Keratinocyte (primary cell): Measurements from ENCODE around the gene CDH7. TPM values are rescaled to one million over a fixed set of nuclear protein-coding genes. Genes with fewer than 3 reads are reported as not detected.

Experiments used
- DNase-seq: peaks from one replicate; pipeline ENCODE4 v3.0.0-alpha.2; 2011; ENCODE audit warnings: low read depth, missing footprints, low spot score
- FAIRE-seq: peaks from 2 replicates; lab custom pipeline; 2011; peaks lifted over from hg19 to GRCh38; lab: Jason Lieb, UNC
- H2AFZ ChIP-seq: 2 replicates; pipeline ENCODE4 v1.6.0; 2012; ENCODE audit warnings: low read length, control low read depth, inconsistent platforms; ENCODE audit not compliant: control insufficient read depth
- H3K27ac ChIP-seq: 2 replicates; pipeline ENCODE4 v1.5.1; 2011; ENCODE audit warnings: low read length; ENCODE audit not compliant: control insufficient read depth, insufficient read depth
- H3K27me3 ChIP-seq: 3 replicates; pipeline ENCODE4 v1.6.0; 2011; ENCODE audit warnings: low read length; ENCODE audit not compliant: control insufficient read depth, insufficient read depth; ENCODE audit errors: extremely low read depth
- H3K36me3 ChIP-seq, 2 experiments: 2 replicates in 1 of 2; 3 replicates in 1 of 2; pipeline ENCODE4 v1.5.1; 2011; ENCODE audit warnings: low read length in 2 of 2, mild to moderate bottlenecking in 1 of 2; ENCODE audit not compliant: control insufficient read depth in 2 of 2, insufficient read depth in 2 of 2; ENCODE audit errors: extremely low read depth in 1 of 2
- H3K4me1 ChIP-seq: 3 replicates; pipeline ENCODE4 v1.5.1; 2011; ENCODE audit warnings: low read length; ENCODE audit not compliant: control insufficient read depth, insufficient read depth; ENCODE audit errors: extremely low read depth
- H3K4me2 ChIP-seq: 3 replicates; pipeline ENCODE4 v1.6.0; 2011; ENCODE audit warnings: low read depth, low read length; ENCODE audit not compliant: control insufficient read depth, insufficient read depth; ENCODE audit errors: extremely low read depth
- H3K4me3 ChIP-seq, 3 experiments: fragments of 200-600 bp in 1 of 3; sonication (generic) in 1 of 3; 2 replicates in 2 of 3; 3 replicates in 1 of 3; pipeline ENCODE4 v1.5.1; 2011 to 2016; ENCODE audit warnings: low read length in 3 of 3, mild to moderate bottlenecking in 3 of 3, control low read depth in 2 of 3, inconsistent platforms in 1 of 3, low read depth in 1 of 3, mixed read lengths in 1 of 3, mixed run types in 1 of 3, moderate library complexity in 1 of 3; ENCODE audit not compliant: control insufficient read depth in 2 of 3, insufficient read depth in 2 of 3; ENCODE audit errors: extremely low read depth in 1 of 3
- H3K79me2 ChIP-seq: 2 replicates; pipeline ENCODE4 v1.6.0; 2012; ENCODE audit warnings: low read length; ENCODE audit not compliant: control insufficient read depth, insufficient read depth
- H3K9ac ChIP-seq: 3 replicates; pipeline ENCODE4 v1.6.0; 2011; ENCODE audit warnings: low read length; ENCODE audit not compliant: control insufficient read depth, insufficient read depth; ENCODE audit errors: extremely low read depth
- H3K9me1 ChIP-seq: 3 replicates; pipeline ENCODE4 v1.6.0; 2011; ENCODE audit warnings: low read length; ENCODE audit not compliant: control insufficient read depth, insufficient read depth; ENCODE audit errors: extremely low read depth
- H3K9me3 ChIP-seq: 2 replicates; pipeline ENCODE4 v1.5.1; 2012; ENCODE audit warnings: low read depth, low read length; ENCODE audit not compliant: control insufficient read depth
- H4K20me1 ChIP-seq: 3 replicates; pipeline ENCODE4 v1.6.0; 2011; ENCODE audit warnings: low read length; ENCODE audit not compliant: control insufficient read depth, insufficient read depth; ENCODE audit errors: extremely low read depth
- CTCF ChIP-seq, 3 experiments: IDR thresholded peaks in 1 of 3; conservative IDR thresholded peaks in 1 of 3; optimal IDR thresholded peaks in 1 of 3; 2 replicates in 2 of 3; 3 replicates in 1 of 3; pipeline versions ENCODE3 to v1.5.1; 2011; ENCODE audit warnings: low read length in 3 of 3, mild to moderate bottlenecking in 3 of 3, moderate library complexity in 2 of 3, control low read depth in 1 of 3, inconsistent platforms in 1 of 3; ENCODE audit not compliant: insufficient read depth in 2 of 3; ENCODE audit errors: extremely low read depth in 1 of 3
- EZH2 ChIP-seq: IDR thresholded peaks from one replicate; pipeline ENCODE4 v1.6.1; 2012; ENCODE audit warnings: inconsistent platforms, mild to moderate bottlenecking, low read length, moderate library complexity
- dilution Hi-C: fragments of 300-500 bp; cut with MboI; formaldehyde crosslinking; loops from one replicate; pipeline ENCODE4 v1.7.0; 2020; ENCODE audit warnings: low sequenced_read_pairs; ENCODE audit not compliant: extremely low pct_ligation_motif_present
- polyA plus RNA-seq, 5 experiments: library from polyadenylated mRNA; depleted of rRNA in 3 of 5; stranded (reverse) in 3 of 5; stranded (forward) in 1 of 5; unstranded in 1 of 5; fragments of >200 nt; gene quantifications; 1 replicate in 1 of 5; 2 replicates in 3 of 5; 3 replicates in 1 of 5; pipeline versions ENCODE4 v1.2.1 to v1.2.3, GENCODE V29; 2011 to 2012; ENCODE audit warnings: missing spikeins in 2 of 5, low read depth in 1 of 5, low replicate concordance in 1 of 5

The CDH7 gene
- polyA plus RNA-seq, 1 donor (not counting 4 experiments of a cell fraction or from before 2014, with no cell fraction given), result not detected

DNA sequence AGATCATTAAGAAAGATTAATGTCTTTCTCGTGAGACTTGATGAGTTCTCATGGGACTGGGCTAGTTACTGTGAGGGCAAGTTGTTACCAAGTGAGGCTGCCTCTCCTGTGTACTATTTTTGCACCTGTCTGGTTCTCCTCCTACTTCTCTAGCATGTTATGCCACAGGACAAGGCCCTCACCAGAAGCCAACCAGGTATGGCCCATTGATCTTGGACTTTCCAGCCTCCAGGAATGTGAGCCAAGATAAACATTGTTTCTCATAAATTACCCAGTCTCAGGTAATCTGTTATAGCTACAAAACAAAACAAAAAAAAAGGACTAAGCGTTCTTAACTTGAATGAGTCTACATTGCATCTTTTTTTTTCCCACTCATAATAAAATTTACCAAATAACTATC, 184.1 kb downstream of the CDH7 start:
- Histone ChIP-seq H3K27ac (no peak overlapping the region), H3K4me1 (no peaks in the 10 kb centered on the region), H3K27me3 (no peaks in the 10 kb centered on the region), H2AFZ (no peak overlapping the region), H3K4me3 (no peak overlapping the region), H3K9ac (no peak overlapping the region), H3K9me1 (no peaks in the 10 kb centered on the region), H4K20me1 (no peaks in the 10 kb centered on the region), H3K4me2 (no peak overlapping the region), H3K36me3 (no peaks in the 10 kb centered on the region), H3K9me3 (peaks cover 2% of the 10 kb centered on the region), H3K79me2 (no peaks in the 10 kb centered on the region)
- no peak for DNase-seq
- dilution Hi-C loops, result no loop called here
- FAIRE-seq, result no peak
- TF ChIP-seq EZH2, result no peak
- no peak for TF ChIP-seq CTCF (optimal IDR thresholded peaks at IDR 0.05 in 1 of 3, IDR thresholded peaks at IDR 0.05 in 1 of 3, conservative IDR thresholded peaks at IDR 0.05 in 1 of 3; ENCODE audit: extremely low read depth in 1 of 3, insufficient read depth in 2 of 3, low read length in 3 of 3)

- DNase-seq, result no peak
- no peaks in the 10 kb centered on the region for H3K9me1 ChIP-seq
- no peak overlapping the region for H3K4me3 ChIP-seq
- dilution Hi-C loops, result no loop called here
- H3K9ac ChIP-seq, result no peak overlapping the region
- H3K27ac ChIP-seq, result no peak overlapping the region
- H3K4me2 ChIP-seq, result no peak overlapping the region
- H3K36me3 ChIP-seq, result no peaks in the 10 kb centered on the region
- H3K4me1 ChIP-seq, result no peaks in the 10 kb centered on the region
- no peak for FAIRE-seq
- no peaks in the 10 kb centered on the region for H4K20me1 ChIP-seq
- H3K27me3 ChIP-seq, result no peaks in the 10 kb centered on the region
- H3K79me2 ChIP-seq, result no peaks in the 10 kb centered on the region
- no peak for TF ChIP-seq CTCF (optimal IDR thresholded peaks at IDR 0.05 in 1 of 3, IDR thresholded peaks at IDR 0.05 in 1 of 3, conservative IDR thresholded peaks at IDR 0.05 in 1 of 3; ENCODE audit: extremely low read depth in 1 of 3, insufficient read depth in 2 of 3, low read length in 3 of 3)
- TF ChIP-seq EZH2, result no peak
- H2AFZ ChIP-seq, result no peak overlapping the region
- no peaks in the 10 kb centered on the region for H3K9me3 ChIP-seq
Measured at GRCh38 chr18:65936678-65937077, 185.9 kb downstream of the CDH7 start.
